ENCODE results near the gene NCLN.
"Not testable (repeated sequence)": the region's sequence is repeated elsewhere in the genome, so short reads cannot be mapped to it uniquely, and the experiment has no call there.

Gene NCLN

DNA sequence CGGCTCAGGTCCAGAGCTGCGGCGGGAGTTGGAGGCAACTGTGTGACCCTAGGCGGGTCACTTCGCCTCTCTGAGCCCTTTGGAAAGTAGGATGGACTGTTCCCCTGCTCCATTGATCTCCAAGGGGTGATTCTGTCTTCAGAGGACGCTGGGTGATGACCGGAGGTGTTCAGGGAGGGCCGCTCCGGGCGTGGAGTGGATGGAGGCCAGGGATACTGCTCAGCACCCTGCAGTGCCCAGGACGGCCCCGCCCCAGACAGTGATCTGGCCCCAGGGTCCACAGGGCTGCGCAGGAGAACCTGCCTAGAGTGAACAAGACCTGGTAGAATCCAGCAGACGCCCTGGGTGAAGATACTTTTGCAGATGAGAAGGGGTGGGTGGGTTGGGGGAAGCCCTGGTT lies 7.0 kb downstream of the NCLN start:
- H3K9me3 Mint-ChIP-seq, result no peaks in the 10 kb centered on the region
- H3K36me3 Mint-ChIP-seq (ENCODE audit: low read depth), result peaks cover 85% of the 10 kb centered on the region
- H3K27me3 Mint-ChIP-seq, result no peaks in the 10 kb centered on the region
- H3K4me3 Mint-ChIP-seq, result no peak overlapping the region
- peaks cover 55% of the 10 kb centered on the region for H3K4me1 Mint-ChIP-seq (ENCODE audit: low read depth)
- intact Hi-C loops (cut with micrococcal nuclease), result no loop called here
- peak overlapping the region; percentile 37 for H3K27ac Mint-ChIP-seq

DNA sequence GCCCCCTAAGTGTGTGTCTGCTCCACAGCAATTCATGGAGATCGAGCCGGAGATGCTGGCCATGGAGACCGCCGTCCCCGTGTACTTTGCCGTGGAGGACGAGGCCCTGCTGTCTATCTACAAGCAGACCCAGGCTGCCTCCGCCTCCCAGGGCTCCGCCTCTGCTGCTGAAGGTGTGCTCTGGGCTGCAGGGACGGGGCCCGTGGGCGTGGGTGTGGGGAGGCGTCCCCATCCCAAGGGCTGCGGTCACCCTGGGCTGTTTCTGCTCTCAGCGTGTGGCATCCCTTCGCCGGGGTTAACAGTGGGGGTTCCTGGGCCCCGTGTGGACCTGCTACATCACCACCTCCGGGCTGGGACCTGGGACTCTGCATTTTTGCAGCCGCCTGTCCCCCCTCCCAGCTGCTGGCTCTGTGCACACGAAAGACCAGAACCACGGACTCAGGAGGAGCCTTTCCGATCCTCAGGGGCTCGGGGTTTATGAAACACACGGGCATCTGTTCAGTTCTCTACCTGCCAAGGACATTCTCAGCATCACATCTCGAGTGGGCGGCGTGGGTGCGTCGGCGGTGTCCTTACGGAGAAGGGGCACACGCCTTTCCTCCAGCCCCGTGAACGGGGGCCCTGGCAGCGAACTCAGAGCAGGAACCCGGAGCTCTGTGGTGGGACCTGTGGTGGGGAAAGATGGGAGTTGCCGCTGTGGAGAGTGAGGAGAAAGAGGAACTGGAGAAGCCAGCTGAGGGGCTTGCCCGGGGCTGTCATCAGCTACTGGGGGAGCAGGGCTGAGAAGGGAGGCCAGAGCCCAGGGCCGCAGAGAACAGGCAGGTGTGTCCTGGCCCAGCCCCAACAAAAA lies 7.8 kb downstream of the NCLN start:
- no peak overlapping the region for H3K4me3 Mint-ChIP-seq
- no peaks in the 10 kb centered on the region for H3K27me3 Mint-ChIP-seq
- H3K9me3 Mint-ChIP-seq, result no peaks in the 10 kb centered on the region
- peaks cover 87% of the 10 kb centered on the region for H3K36me3 Mint-ChIP-seq (ENCODE audit: low read depth)
- peak overlapping the region; percentile 63 for H3K27ac Mint-ChIP-seq
- intact Hi-C loops (cut with micrococcal nuclease), result no loop called here
- peaks cover 47% of the 10 kb centered on the region for H3K4me1 Mint-ChIP-seq (ENCODE audit: low read depth)

- intact Hi-C loops (cut with micrococcal nuclease), result no loop called here
- Mint-ChIP-seq H3K27ac (peak overlapping the region; percentile 63), H3K27me3 (no peaks in the 10 kb centered on the region), H3K4me1 (ENCODE audit: low read depth) (peaks cover 37% of the 10 kb centered on the region), H3K36me3 (ENCODE audit: low read depth) (peaks cover 87% of the 10 kb centered on the region), H3K9me3 (no peaks in the 10 kb centered on the region), H3K4me3 (no peak overlapping the region)
These were observed 8.7 kb downstream of the NCLN start for GRCh38 chr19:3194106-3195087.

- H3K4me1 Mint-ChIP-seq (ENCODE audit: low read depth), result peaks cover 25% of the 10 kb centered on the region
- H3K4me3 Mint-ChIP-seq, result no peak overlapping the region
- no peaks in the 10 kb centered on the region for H3K27me3 Mint-ChIP-seq
- intact Hi-C loops (cut with micrococcal nuclease), result no loop called here
- H3K9me3 Mint-ChIP-seq, result no peaks in the 10 kb centered on the region
- H3K36me3 Mint-ChIP-seq (ENCODE audit: low read depth), result peaks cover 90% of the 10 kb centered on the region
- no peak overlapping the region for H3K27ac Mint-ChIP-seq
These were observed 10.6 kb downstream of the NCLN start for GRCh38 chr19:3196064-3196932.

DNA sequence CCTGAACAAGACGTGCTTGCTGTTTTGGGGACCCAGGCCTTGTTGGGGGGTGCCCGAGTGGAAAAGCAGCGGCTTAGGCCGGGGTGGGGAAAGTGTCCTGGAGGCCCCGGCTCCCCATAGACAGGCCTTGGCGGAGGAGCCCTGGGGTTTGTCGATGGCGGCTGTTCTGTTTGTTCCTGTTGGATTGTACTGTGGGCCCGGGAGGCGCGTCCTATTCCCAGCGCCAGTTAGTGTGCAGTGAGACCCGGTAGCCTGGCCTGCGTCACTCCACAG lies 11.1 kb downstream of the NCLN start:
- Mint-ChIP-seq H3K4me3 (no peak overlapping the region), H3K27me3 (no peaks in the 10 kb centered on the region), H3K9me3 (no peaks in the 10 kb centered on the region), H3K36me3 (ENCODE audit: low read depth) (peaks cover 92% of the 10 kb centered on the region), H3K4me1 (ENCODE audit: low read depth) (peaks cover 25% of the 10 kb centered on the region), H3K27ac (no peak overlapping the region)
- intact Hi-C loops (cut with micrococcal nuclease), result no loop called here

DNA sequence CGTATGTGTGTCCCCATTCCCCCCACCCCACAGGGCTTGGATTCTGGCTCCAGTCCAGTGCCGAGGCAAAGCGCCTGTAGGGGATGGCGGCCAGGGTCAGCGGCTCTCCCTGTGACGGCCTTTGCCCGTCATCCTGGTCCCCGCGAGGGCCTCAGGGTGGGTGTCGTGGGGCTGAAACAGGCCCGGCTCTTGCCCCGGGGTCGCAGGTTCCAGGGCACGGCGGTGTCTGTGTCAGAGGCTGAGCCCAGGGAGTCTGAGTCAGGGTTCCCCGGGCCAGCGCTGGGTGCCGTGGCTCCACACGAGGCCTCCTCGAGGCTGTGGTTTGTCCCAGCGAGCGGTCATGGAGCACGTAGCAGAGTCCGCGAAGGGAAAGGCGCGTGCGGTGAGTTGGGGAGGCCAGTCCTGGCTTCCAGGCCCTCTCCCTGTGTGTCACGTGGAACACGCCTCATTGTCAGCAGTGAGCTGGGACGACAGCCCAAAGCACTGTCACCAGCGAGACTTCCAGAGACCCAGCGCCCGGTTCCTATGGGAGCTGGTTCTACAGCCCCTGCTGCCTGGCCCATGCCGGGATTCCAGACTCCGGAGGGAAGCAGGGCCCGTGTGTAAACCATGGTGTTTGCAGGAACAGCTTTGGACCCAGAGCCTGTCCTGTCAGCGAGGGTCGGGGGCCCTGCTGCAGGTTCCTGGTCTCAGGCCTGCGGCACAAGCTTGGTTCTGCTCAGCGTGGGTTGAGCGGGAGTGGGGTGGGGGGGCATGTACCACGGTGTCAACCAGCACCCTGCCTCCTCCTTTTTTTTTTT lies 13.4 kb downstream of the NCLN start:
- Mint-ChIP-seq H3K27me3 (no peaks in the 10 kb centered on the region), H3K36me3 (ENCODE audit: low read depth) (peaks cover 92% of the 10 kb centered on the region), H3K27ac (no peak overlapping the region), H3K4me3 (no peak overlapping the region), H3K9me3 (no peaks in the 10 kb centered on the region), H3K4me1 (ENCODE audit: low read depth) (peaks cover 5% of the 10 kb centered on the region)
- intact Hi-C loops (cut with micrococcal nuclease), result no loop called here

- H3K36me3 Mint-ChIP-seq (ENCODE audit: low read depth), result peaks cover 93% of the 10 kb centered on the region
- peaks cover 5% of the 10 kb centered on the region for H3K4me1 Mint-ChIP-seq (ENCODE audit: low read depth)
- intact Hi-C loops (cut with micrococcal nuclease), result no loop called here
- H3K4me3 Mint-ChIP-seq, result no peak overlapping the region
- no peaks in the 10 kb centered on the region for H3K9me3 Mint-ChIP-seq
- no peaks in the 10 kb centered on the region for H3K27me3 Mint-ChIP-seq
- H3K27ac Mint-ChIP-seq, result no peak overlapping the region
These were observed 15.5 kb downstream of the NCLN start for GRCh38 chr19:3201072-3201700.

DNA sequence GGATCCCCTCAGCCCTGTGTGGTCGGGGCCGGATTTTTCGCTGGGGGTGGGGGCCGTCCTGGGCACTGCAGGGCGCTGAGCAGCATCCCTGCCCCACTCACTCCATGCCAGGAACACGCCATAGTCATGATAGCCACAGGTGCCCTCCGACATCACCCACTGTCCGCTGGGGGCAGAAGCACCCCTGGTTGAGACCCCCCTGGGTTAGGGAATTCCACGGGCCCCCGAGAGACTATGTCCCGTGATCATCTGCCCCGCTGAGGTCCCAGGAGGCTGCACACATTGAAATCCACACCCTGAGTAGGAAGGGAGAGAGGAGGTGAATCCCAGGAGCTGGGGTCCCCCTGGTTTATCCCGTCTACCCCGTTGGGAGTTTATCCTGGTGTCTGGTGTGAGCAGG lies 16.2 kb downstream of the NCLN start:
- intact Hi-C loops (cut with micrococcal nuclease), result no loop called here
- no peaks in the 10 kb centered on the region for H3K27me3 Mint-ChIP-seq
- peaks cover 93% of the 10 kb centered on the region for H3K36me3 Mint-ChIP-seq (ENCODE audit: low read depth)
- H3K27ac Mint-ChIP-seq, result no peak overlapping the region
- no peak overlapping the region for H3K4me3 Mint-ChIP-seq
- H3K4me1 Mint-ChIP-seq (ENCODE audit: low read depth), result peaks cover 5% of the 10 kb centered on the region
- no peaks in the 10 kb centered on the region for H3K9me3 Mint-ChIP-seq

GRCh38 chr19:3202346-3202745 lies 16.6 kb downstream of the NCLN start:
- H3K4me3 Mint-ChIP-seq, result no peak overlapping the region
- H3K36me3 Mint-ChIP-seq (ENCODE audit: low read depth), result peaks cover 93% of the 10 kb centered on the region
- intact Hi-C loops (cut with micrococcal nuclease), result no loop called here
- peaks cover 5% of the 10 kb centered on the region for H3K4me1 Mint-ChIP-seq (ENCODE audit: low read depth)
- H3K9me3 Mint-ChIP-seq, result no peaks in the 10 kb centered on the region
- H3K27me3 Mint-ChIP-seq, result no peaks in the 10 kb centered on the region
- H3K27ac Mint-ChIP-seq, result no peak overlapping the region

DNA sequence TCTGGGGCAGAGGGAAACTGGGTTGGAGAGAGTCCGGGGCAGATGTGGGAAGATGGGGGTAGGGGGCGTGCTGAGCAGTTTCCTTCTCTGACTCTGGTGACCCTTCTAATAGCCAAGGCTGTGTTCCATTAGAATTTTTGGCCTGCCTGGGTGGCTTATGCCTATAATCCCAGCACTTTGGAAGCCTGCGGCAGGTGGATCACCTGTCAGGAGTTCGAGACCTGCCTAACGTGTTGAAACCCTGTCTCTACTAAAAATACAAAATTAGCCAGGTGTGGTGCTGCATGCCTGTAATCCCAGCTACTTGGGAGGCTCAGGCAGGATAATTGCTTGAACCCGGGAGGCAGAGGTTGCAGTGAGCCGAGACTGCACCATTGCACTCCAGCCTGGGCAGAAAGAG lies 17.2 kb downstream of the NCLN start:
- H3K27me3 Mint-ChIP-seq, result not testable (repeated sequence)

GRCh38 chr19:3203805-3204645 lies 18.3 kb downstream of the NCLN start:
- no peaks in the 10 kb centered on the region for H3K9me3 Mint-ChIP-seq
- no peak overlapping the region for H3K27ac Mint-ChIP-seq
- no peaks in the 10 kb centered on the region for H3K27me3 Mint-ChIP-seq
- H3K36me3 Mint-ChIP-seq (ENCODE audit: low read depth), result peaks cover 98% of the 10 kb centered on the region
- H3K4me3 Mint-ChIP-seq, result no peak overlapping the region
- peaks cover 9% of the 10 kb centered on the region for H3K4me1 Mint-ChIP-seq (ENCODE audit: low read depth)
- intact Hi-C loops (cut with micrococcal nuclease), result no loop called here

More for the DNA sequence above, 17.2 kb downstream of the NCLN start:
- H3K4me1 Mint-ChIP-seq (ENCODE audit: low read depth); H3K27ac Mint-ChIP-seq; intact Hi-C loops (cut with micrococcal nuclease); H3K9me3 Mint-ChIP-seq; H3K4me3 Mint-ChIP-seq: not testable (repeated sequence)
- H3K36me3 Mint-ChIP-seq (ENCODE audit: low read depth), result peaks cover 98% of the 10 kb centered on the region

GRCh38 chr19:3204646-3205275 lies 19.0 kb downstream of the NCLN start:
- Mint-ChIP-seq H3K27me3 (no peaks in the 10 kb centered on the region), H3K36me3 (ENCODE audit: low read depth) (peaks cover 97% of the 10 kb centered on the region), H3K4me3 (no peak overlapping the region), H3K9me3 (no peaks in the 10 kb centered on the region), H3K4me1 (ENCODE audit: low read depth) (peaks cover 9% of the 10 kb centered on the region), H3K27ac (no peak overlapping the region)
- intact Hi-C loops (cut with micrococcal nuclease), result no loop called here
